GM04503 (cell line): Measurements from ENCODE around the gene MRGPRX3.
"Not testable (repeated sequence)": the region's sequence is repeated elsewhere in the genome, so short reads cannot be mapped to it uniquely, and the experiment has no call there.

ENCODE experiments used
- DNase-seq: peaks from one replicate; pipeline ENCODE4 v3.0.0-alpha.2; 2012; ENCODE audit warnings: low read depth

Gene MRGPRX3

DNA sequence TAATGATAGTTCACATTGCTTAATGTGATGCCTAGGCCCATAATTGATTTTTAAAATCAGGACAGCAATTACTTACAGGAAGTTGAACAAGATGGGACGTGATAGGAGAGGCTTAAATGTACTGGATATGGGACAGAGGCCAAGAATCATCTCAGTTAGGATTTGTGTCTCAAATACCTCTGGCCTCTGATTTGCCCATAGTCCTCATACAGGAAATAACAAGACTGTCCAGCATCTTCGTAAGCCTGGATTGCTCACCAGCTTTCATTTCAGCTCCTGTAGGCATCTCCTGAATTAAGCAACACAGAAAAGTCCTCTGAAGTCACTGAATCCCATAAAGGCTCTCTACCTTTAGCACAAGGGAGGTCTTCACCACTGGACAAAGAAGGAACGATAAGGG, at the start of gene MRGPRX3:
Gene MRGPRX3, plus strand, starts transcription at position 231 of the 400 bp plus-strand sequence. CDS start 4,632 bp downstream, outside the sequence.
- DNase-seq: no peak

DNA sequence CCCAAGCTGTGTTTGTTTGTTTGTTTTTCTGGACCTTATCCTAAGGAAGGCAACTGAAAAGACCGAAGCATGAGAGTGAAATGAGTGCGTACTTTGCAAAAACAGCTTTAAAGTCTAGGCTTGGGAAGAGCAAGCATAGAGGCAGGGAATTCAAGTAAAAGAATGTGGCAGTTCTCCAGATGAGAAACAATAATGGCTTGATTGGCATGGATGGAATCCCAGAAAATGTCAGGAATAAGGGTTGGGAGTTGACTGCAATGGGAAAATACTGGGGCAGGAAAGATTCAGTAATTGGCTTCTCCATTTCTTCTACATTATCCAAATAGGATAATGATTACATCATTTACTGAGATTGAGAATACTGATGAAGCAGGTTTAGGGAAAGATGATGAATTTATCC, 44.0 kb upstream of the MRGPRX3 start:
- no peak for DNase-seq

DNA sequence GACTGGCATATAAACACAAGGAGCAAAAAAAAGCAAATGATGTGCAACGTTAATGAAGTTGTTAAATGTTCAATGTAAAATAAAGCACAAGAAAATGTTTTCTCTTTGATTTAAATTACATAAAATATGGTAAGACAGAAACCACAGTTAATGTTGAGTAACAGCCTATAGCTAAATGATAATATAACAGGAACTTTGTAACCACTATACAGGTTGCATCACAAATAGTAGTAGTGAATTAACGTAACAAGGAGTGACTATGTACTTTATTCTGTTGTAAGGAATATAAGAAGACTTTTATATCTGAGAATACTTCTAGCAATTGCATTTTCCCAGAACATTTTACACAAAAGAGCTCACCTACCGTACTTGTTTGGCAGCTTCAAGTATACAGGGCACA, 43.4 kb upstream of the MRGPRX3 start:
- DNase-seq: no peak

DNA sequence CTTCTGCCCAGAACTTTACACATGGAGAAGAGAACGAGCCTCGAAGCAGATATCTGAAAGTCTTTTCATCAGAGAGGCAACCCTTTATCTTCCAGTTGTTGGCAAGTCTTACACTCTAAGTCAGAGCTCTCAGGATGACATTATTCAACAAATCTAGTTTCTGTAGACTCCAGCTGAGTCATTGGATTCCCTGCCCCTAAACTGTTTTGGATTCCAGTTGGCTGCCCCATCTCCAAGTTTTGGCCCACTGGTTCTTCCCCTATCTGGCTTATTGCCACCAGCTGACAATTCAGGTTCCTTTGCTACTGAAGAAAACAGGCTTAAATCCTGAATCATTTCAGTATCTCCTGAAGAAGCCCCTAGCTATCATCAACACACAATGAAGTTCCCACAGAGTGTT, 40.6 kb upstream of the MRGPRX3 start:
- DNase-seq: no peak

DNA sequence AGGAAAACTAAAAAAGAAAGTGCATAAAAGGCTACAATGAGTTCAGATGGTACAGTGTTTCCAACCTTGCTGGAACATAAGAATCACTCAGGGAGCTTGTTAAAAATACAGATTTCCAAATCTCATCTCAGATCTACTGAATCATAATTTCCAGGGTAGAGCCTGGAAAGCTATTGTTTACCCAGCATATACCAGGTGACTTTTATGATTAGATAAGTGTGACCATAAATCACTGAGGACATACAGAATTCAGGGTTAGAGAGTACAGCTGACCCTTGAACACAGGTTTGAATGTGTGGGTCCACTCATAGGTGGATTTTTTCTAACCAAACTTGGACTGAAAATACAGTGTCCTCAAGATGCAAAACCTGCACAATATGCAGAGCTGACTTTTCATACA, 38.4 kb upstream of the MRGPRX3 start:
- DNase-seq: no peak

DNA sequence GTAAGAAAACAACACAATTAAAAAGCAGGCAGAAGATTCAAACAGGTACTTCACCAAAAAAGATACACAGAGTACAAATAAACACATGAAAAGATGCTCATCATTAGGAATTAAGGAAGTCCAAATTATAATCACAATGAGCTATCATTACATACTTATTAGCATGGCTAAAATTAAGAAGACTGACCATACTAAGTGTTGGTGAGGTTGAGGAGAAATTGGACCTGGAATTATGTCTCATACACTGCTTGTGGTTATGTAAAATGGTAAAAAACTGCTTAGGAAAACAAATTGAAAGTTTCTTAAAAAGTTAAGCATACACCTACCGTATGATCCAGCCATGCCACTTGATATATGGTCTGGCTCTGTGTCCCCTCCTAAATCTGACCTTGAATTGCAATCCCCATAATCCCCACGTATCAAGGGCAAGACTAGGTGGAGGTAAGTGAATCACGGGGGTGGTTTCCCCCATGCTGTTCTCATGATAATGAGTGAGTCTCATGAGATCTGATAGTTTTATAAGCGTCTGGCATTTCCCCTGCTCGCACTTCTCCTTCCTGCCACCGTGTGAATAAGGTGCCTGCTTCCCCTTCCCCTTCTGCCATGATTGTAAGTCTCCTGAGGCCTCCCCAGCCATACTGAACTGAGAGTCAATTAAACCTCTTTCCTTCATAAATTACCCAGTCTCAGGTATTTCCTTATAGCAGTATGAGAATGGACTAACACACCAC, 31.3 kb upstream of the MRGPRX3 start:
- no peak for DNase-seq

DNA sequence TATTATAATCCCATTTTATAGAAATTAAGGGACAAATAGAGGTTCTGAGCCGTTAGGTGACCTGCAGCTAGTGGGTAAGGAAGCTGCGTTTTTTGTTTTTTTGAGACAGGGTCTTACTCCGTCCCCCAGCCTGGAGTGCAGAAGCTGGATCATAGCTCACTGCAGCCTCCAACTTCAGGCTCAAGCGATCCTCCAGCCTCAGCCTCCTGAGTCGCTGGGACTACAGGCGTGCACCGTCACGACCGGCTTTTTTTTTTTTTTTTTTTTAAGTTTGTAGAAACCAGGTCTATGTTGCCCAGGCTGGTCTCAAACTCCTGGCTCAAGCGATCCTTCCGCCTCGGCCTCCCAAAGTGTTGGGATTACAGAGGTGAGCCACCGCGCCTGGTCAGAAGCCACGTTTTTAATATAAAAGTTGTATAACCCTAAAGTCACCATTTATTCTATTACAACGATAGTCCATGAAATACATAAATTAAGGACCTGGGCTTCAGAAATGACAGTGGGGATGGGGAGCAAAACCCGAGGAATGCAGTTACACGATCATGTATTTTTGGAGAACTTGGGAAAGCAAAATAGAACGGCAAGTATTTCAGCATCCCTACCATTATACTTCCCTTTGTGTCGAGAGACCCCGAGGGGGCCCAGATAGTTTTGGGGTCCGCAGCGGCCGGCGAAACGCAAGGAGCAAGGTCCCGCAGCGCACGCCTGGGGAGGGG, 27.1 kb upstream of the MRGPRX3 start:
- DNase-seq: no peak

DNA sequence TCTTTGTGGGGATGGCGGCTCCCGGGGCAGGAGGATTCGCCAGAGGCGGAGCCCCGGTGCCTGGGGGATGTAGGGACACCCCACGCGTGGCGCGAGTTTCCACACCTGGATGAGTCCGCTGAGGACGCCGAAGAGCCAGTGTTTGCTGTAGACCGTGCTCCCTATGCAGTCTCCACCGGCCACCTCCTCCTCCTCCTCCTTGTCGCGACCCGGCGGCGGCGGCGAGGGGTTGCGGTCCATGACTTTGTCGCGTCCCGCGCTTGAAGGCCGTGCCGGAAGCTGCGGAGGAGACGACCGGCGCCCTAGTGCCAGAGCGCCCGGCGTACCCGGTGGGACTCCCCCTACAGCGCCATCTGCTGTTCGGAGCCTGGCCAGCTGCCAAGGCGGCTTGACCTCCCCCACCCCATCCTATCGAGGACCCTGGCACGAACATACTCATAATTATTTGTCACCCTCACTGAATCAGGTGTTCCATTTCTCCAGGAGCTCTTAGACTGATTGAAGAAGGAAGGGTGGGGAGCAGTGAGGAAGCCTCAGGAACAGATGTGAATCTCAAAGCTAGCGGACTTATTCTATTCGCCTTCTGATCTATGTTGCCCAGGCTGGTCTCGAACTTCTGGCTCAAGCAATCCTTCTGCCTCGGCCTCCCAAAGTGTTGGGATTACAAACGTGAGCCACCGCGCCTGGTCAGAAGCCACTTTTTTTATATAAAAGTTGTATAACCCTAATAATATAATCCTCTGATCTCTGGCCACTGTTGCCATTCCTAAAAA, 26.4 kb upstream of the MRGPRX3 start, which contains the start of gene SAAL1:
Gene SAAL1, minus strand, starts transcription at position 281 of the 773 bp plus-strand sequence. Its CDS starts 41 bp downstream, at position 240.
- DNase-seq: no peak

DNA sequence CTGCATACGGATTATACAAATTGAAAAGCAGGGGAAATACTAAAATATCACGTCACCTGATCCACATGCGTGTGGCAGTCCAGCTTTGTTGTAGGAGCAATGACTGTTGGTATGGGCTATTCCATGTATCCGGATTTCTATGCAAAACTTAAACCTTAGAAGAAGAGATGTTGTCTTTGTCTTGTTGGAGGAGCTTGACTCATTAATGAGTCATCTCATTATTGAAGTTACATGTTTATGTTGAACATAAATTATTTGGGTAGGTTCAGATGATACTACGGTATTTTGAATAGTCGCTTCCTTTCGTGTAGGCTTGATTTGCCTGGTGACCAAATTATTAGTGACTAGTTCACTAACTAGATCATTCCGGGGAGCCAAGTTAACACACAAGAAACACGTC, 25.7 kb upstream of the MRGPRX3 start:
- no peak for DNase-seq

DNA sequence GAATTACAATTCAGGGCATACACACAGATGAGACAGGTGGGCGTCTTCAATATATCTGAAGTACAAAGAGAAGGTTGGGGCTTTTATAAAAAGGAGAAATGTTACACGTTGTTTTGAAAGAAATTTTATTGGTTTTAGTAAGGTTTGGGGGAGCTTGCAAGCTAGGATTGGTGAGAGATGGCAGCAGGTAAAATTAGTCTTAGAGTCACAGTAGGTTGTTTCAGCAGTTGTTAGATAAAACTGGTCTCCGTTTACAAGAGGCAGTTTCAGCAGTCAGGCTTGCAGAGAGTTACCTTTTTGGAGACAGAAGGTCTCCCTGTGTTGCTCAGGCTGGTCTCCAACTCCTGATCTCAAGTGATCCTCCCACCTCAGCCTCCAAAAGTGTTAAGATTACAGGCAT, 24.1 kb upstream of the MRGPRX3 start:
- DNase-seq: no peak

DNA sequence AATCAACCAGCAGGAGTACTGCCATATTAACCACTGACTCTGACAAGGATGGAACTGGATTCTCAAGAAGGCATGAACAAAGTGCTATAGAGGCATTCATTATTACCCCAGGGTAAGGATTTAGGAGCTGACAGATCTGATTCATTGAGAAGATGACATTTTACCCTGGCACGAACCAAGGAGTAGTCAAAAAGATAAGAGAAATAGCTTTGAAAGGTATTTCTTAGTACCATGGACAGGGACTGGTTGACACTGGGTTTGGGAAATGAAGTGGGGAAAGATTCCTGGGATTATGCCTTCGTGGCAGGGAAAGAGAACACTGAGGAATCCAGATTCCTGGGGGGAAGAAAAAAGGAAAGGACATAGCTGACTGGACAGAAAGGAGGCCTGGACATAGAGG, 21.4 kb upstream of the MRGPRX3 start:
- DNase-seq: no peak

DNA sequence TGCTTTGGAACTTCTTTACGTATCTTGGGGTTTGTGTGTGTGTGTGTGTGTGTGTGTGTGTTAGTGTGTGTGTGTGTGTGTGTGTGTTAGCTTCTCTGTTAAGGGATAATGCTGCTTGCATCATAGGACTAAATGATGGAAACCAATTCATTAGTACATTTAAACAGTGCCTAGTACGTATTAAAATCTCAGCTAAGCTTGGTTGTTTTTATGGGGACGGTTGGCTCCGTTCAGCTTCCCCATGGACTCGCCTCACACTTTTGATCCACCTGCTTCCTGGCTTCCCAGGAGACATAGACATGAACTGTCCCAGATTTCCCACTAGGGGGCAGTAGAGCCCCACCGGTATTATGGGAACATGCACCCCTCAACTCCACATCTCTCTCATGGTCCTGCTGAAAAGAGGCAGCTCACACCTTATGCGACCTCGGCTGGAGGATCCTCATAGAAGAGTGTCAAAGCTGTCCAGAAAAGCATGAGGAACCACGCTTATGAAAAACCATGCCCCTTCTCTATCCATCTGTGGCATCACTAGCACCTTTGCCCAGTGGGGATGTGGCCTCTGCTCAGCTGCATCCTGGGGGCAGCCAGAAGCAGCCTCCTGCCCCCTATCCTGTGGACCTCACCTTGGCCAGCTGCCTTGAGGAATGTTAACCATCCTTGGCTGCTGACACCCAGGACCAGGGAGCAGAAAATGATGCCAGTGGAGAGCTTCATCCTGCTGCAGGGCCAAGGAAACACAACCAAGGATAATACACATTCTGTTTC, 16.8 kb upstream of the MRGPRX3 start:
- DNase-seq: peak; percentile 6

DNA sequence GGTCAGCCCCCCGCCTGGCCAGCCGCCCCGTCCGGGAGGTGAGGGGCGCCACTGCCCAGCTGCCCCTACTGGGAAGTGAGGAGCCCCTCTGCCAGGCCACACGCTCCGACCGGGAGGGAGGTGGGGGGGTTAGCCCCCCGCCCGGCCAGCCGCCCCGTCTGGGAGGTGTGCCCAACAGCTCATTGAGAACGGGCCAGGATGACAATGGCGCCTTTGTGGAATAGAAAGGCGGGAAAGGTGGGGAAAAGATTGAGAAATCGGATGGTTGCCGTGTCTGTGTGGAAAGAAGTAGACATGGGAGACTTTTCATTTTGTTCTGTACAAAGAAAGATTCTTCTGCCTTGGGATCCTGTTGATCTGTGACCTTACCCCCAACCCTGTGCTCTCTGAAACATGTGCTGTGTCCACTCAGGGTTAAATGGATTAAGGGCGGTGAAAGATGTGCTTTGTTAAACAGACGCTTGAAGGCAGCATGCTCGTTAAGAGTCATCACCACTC, 11.0 kb upstream of the MRGPRX3 start:
- not testable (repeated sequence) for DNase-seq

DNA sequence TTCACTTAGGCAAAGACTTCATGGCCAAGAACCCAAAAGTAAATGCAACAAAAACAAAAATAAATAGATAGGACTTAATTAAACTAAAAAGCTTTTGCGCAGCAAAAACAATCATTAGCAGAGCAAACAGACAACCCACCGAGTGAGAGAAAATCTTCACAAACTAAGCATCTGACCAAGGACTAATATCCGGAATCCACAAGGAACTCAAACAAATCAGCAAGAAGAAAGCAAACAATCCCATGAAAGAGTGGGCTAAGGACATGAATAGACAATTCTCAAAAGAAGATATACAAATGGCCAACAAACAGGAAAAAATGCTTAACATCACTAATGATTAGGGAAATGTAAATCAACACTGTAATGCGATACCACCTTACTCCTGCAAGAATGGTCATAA, 1.3 kb upstream of the MRGPRX3 start:
- not testable (repeated sequence) for DNase-seq

DNA sequence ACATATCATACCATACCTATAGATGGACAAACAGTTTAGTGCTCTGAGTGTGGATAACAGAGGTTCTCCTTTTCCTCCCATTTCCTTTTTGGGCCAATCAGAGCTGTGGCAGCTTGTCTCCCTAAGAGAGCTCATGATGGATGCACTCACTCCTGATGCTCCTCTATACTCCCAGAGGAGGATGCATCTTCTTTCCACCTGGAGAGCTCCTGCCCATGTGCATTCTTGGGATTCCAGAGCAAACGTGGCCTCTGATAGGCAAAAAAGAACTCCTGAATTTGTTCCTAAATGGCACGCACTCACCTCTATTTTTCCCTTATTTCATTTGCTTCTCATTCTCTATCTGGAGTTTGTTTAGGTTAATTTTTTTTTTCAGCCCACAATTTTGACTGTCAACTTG, 2.9 kb downstream of the MRGPRX3 start:
- no peak for DNase-seq

DNA sequence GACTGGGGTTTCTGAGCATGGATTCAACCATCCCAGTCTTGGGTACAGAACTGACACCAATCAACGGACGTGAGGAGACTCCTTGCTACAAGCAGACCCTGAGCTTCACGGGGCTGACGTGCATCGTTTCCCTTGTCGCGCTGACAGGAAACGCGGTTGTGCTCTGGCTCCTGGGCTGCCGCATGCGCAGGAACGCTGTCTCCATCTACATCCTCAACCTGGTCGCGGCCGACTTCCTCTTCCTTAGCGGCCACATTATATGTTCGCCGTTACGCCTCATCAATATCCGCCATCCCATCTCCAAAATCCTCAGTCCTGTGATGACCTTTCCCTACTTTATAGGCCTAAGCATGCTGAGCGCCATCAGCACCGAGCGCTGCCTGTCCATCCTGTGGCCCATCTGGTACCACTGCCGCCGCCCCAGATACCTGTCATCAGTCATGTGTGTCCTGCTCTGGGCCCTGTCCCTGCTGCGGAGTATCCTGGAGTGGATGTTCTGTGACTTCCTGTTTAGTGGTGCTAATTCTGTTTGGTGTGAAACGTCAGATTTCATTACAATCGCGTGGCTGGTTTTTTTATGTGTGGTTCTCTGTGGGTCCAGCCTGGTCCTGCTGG, 4.9 kb downstream of the MRGPRX3 start:
- no peak for DNase-seq

DNA sequence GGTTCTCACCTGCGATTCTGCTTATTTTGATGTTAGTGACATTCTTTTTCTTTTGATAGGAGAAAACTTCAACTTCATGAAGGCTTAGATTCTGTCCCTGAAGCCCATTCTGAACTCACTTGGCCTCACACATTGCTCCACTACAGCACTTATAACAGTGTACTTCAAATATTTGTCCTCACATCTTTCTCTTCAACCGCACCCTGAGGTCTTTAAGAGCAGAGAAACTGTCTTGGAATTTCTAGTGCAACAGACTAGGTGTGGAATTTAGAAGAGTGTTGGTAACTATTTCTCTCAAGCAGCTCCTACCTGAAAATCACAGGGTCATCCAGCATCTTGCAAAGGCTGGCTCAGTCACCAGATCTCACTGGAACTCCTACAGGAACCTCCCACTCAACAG, 7.8 kb downstream of the MRGPRX3 start:
- DNase-seq: no peak

DNA sequence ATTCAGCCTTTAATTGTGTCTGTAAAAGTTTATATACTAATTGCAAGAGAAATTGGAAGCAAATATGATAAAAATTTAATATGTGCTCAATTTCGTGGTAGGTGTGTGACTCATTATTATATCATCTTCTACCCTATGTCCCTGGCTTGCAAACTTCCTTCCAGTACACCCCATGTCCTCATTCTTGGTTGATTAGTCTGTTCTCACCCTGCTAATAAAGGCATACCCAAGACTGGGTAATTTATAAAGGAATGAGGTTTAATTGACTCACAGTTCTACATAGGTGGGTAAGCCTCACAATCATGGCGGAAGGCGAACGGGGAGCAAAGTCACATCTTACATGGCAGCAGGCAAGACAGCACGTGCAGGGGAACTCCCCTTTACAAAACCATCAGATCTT, 11.9 kb downstream of the MRGPRX3 start:
- no peak for DNase-seq

DNA sequence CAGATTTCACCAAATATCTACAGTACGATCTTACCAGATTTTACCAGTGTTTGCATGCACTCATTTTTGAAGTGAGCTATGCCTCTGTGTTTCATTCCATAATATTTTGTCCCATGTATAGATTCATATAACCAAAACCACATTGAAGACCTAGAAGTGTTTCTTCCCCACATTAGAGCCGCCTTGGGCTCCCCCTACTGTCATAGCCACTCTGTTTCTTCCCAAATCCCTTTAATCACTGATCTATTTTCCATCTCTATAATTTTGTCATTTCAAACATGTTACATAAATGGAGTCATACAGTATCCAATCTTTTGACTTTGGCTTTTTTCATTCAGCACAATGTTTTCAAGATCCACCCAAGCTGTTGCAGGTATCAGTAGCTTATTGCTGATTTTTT, 12.7 kb downstream of the MRGPRX3 start:
- no peak for DNase-seq

DNA sequence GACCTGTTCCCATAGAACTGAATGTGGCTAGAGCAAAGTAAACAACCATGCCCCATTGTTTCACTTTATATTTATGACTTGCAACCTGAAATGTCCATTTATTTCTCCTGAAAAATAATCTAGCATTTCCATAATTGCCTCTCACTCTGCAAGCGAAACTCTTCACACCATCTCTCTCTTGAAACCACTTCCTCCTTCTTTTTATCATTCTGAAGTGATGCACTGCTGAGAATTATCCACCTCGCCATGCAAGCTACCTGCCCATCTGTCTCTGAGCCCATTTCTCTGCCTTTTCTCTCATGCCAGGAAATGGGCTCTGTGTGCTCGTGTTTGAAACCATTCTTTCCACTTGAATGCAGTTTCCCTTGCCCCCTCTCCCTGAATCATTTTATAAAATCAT, 13.5 kb downstream of the MRGPRX3 start:
- DNase-seq: no peak

DNA sequence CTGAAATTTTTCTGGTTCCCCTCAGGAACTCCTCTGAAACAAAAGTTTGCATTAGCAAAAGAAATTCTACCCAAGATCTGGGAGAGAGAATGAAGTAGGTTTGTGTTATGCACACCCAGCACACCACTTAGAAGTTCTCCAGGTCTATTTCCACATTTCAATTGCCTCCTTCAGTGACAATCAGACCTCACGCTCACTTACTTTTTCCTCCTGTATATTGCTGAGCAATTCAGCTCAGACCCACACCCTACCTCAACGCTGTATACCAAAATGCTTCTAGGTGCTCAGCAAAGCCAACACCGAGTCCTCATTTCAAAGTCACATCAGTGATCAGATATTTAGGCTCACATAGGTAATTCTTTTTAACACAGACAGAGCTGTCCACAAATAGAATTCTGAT, 19.2 kb downstream of the MRGPRX3 start:
- no peak for DNase-seq
